Stimulated activated CD8-positive, alpha-beta memory T cell treated with anti-CD3 and anti-CD28 coated beads, Interleukin-7, amount 100 ng/mL, for 1 hour (primary cell): ENCODE results near the gene SECTM1.

Experiments used
- DNase-seq, 2 donors: peaks; one replicate each; pipeline ENCODE4 v3.0.0-alpha.2; 2020; ENCODE audit warnings: low read depth in 2 of 2

SECTM1 gene

DNA sequence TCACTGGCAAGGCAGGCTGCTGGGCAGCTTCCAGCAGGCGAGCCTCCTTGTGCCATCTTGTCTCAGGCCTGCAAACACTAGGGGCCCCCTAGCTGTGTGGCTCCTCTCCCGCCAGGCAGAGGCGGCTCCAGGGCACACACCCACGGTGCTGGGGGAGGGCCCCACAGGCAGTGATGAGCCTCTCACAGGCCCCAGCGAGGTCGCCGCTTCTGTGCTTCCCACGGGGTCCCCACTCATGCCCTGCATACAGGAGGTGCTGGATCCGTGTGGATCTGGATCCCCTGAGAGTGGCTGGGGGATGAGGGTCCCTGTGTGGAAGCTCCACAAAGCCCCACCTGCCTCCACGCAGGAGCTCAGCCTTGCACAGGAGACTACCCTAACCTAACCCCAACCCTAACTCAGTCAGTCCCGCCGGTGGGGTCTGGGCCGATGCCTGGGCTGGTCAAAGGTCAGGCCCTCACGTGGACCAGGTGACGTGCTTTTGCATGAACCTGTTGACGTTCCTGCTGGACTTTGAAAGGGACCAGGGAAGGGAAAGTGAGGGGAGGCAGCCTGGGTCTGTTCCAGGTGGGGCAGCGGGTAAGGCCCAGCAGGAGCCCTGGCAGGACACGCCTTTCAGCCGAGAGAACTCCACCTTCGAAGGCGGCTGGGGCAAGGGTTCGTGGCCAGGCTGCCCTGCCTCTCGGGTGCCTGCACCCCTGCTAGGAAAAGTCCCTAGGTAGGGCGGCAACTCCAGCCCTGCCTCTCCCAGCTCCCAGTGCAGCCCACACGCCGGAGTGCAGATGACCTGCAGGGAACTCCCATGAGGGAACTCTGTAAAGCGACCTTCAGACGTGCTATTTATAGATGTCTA is 5.2 kb downstream of the SECTM1 start:
- DNase-seq, result no peak

DNA sequence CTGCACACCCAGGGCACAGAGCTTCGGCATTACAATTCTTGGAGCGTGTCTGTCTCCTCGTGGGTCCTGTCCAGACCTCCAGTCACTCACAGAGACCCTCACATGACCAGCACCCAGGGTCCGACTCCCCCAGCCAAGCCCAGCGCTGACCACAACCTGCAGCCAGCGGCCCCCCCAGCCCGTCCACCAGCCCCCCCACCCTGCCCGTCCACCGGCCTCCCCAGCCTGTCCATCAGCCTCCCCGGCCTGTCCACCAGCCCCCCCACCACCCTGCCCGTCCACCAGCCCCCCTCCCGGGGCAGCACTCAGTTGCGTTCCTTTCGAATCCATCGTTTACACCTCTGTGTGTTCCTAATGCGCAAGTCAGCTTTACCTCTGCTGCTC is 5.8 kb downstream of the SECTM1 start:
- no peak for DNase-seq

DNA sequence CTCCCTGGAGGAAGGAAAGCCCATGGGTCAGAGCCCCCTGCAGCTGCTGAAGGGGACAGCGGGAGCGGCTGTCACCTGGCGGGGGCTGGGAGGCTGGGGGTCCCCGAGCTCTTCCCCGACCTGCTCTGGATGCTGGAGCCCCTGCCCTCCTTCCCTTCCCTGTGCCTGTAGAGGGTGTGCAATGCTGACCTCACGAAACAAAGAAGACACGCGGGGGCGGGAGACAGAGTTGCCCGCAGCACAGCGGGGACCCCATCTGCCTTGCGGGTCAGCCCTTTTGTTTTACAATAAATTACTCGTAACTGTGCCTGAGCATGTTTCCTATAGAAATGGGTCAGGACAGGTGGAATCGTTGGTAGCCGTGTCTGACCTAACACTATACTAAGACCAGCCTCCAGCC is 6.3 kb downstream of the SECTM1 start:
- DNase-seq, result no peak

DNA sequence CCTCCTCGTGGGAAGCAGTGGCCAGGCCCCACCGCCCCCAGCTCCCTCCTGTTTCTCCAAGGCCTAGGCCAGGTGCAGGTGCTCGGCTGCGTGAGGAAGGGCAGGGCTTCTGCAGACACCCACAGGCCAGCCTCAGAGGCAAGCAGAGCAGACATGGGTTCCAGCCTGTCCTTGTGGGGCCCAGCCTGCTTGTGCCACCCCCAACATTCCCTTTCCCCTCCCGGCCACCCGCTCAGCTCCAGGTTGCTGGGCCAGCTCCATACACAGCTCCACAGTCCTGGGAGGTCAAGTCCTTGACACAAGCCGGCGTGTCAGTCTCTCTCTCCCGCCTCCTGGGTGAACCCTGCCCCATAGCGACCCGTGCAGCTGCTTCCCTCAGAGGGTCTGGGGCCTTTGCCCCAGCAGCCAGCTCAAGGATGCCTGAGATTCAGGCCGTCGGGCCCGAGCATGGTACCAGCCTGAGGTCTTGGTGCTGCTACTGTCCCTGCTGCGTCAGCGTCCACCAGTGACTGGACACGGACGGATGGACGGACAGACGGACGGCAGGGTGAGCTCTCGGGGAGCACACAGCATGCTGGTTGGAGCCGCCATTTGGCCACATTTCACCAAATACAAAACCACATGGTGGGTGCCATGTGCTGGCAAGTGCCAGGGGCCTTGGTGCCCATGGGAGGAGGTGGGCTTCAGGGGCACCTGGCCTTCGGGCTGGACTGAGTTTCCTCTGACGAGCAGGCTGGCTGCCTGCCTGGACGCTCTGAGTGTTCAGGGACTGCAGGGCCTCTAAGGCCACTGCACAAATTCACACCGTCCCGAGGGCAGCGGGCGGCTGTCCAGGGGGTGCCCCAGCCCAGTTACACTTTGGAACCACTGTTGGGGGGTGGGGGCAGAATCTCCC is 8.0 kb downstream of the SECTM1 start:
- DNase-seq, result no peak

DNA sequence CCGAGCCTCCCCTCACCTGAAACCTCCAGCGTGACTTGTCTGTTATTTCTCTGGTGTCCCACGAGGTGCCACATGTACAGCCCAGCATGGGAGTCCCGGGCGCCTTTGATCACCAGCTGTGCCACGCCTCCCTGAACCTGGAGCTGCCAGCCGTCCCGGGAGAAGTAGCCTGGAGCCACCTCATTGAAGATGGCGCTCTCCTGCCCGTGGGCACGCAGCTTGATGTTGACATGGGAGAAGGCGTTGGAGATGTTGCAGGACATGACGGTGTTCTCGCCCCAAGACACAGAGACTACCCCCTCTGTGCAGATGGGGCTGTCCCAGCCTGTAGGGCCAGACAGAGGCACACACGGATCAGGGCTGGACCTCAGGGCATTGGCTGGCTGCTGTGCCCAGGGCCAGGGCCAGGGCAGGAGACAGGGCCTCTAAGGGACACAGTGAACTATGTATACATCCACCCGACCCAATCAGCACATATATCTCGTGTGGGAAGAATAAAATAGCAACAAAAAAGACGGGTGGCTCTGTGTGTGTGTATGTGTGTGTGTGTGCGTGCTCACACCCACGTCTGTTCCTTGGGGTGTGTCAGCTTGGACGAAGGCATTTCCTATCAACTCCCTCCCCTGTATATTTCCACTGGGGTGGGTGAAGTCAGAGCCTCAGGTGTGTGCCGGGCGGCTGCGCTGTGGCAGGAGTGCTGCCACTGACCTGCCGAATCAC is 8.8 kb downstream of the SECTM1 start:
- DNase-seq, result no peak

DNA sequence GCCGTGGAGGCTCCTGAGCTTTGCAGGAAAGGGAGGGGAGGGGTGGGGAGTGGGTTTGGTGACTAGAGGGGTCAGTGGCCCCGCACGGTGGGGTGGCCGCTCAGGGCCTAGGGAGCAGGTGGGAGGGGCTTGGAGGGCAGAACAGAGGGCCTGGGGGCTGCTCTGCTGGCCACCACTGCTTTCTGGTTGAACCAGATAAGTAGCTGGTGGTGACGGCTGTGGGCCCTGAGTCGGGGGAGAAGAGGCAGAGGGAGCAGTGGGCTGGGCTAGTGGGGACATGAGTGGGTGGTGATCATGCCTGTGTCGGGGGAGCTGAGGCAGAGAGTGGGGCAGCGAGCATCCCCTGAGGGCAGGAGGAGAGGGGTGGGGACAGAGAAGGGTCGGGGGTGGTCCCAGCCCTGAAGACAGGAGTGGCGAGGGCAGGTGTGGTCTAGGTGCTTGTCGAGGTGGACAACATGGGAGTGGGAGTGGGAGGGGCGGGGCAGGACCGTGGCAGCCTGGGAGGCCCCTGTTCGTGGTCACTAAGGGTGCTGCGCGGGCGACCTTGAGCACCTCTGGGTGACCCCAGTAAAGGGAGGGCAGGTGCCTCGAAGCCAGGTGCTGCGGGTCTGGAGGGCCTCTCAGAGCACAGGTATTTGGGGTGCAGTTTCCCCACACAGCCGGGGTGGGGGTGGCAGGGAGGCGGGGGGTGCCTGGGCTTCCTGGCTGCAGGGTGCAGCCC is 9.9 kb downstream of the SECTM1 start:
- no peak for DNase-seq

DNA sequence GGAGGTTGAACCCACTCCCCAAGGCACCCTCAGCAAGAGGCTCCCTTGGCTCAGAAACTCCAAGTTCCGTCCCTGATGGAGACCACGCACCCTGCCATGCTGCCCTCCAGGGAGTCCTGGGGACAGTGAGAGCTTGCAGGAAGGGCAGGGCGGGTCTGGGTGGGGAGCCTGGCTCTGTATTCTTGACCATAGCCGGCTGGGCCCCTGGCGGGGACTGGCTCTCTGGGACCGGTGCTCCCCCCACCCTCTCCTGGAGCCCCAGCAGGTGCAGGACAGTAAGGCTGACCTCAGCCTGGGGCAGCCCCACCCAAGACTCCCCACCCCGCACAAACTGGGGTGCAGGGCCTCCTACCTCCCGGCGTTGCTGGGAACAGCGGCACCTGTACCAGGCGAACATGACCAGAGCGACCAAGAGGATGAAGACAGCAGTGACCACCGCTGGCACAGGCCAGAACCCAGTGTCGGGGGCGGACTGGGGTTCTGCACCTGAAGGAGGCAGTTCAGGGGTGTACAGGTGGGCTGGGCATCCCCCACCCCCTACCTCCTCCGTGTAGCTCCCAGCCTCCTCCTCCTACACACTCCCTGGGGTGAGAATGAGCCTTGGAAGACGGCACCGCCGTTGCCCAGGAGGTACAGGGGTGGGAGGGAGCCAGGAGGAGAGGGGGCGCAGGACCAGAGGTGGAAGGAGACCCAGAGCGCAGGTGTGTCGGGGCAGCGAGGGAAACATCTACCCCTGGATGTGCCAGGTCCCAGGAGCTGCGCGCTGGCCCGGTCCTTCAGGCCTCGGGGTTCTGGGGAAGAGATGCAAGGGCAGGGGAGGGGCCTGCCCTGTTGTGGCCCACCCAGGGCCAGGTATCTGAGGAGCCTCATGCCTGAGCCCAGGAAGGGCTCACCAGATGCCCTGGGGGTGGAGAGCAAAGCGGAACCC is 10.8 kb downstream of the SECTM1 start:
- no peak for DNase-seq

DNA sequence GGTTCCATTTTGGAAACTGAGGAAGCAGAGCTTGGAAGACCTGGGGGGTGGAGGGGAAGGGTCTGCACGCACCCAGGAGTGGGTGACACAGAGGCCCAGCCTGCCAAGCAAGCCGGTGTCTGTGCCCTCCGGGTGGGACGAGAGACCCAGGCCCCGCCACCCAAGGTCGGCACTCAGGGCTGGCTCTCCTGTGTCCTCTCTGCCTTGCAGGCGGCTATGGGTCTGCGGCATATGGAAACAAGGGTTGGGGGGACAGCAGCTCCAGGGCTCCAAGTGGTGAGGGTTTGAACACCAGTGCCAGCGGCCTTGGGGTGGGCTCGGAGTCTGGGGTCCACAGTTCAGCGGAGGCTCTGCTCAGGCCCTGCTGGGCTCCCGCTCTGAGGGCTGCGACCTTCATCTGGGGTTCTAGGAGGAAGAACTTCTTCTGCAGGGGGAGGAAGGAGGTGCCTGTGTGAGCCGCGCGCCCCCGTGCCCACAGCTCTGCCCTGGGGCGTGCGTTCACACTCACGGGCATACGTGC is 11.6 kb downstream of the SECTM1 start:
- DNase-seq, result no peak

DNA sequence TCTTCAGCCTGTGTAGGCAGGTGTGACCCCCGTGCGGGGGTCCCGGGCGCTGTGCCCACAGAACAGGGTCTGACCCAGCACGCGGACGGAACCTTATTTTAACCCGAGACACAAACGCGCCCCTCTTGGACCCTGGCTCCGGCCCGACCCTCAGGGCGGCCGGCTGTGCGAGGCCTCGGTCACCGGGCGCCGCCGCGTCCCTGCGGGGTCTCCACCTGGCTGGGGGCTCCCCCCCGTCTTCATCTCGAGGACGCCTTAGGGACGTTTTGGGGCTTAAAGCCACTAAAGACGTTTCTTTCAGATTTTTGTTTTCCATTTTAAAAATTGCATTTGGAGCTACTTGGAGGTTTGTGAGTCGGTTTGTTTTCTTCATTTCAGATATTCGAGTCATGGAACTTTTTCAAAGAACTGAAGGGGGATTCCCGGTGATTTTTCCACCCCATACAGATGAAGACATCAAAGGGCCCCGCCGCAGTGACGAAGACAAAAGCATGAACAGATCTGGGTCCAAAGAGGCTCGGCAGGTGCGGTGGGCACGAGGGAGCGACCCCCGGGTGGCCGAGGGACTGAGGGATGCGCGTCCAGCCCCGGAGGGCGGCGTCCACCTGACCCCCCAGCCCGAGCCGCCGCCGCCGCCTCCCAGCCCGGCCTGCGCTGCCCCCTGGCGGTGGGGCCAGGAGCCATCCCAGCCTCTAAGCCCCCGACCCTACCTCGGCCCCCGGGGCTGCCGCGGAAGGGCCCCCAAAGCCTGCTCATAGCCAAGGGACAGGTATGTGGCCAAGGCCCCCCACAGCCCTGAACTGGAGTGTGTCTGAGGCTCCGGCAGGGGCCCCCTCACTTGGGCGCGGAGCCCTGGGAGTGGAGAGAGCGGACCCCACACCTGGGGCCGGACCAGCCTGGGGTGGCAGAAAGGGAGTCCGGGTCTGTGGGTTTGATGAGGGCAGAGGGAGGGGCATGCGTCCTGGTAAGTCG is 12.3 kb downstream of the SECTM1 start:
- peak; percentile 45 to 62 for DNase-seq

DNA sequence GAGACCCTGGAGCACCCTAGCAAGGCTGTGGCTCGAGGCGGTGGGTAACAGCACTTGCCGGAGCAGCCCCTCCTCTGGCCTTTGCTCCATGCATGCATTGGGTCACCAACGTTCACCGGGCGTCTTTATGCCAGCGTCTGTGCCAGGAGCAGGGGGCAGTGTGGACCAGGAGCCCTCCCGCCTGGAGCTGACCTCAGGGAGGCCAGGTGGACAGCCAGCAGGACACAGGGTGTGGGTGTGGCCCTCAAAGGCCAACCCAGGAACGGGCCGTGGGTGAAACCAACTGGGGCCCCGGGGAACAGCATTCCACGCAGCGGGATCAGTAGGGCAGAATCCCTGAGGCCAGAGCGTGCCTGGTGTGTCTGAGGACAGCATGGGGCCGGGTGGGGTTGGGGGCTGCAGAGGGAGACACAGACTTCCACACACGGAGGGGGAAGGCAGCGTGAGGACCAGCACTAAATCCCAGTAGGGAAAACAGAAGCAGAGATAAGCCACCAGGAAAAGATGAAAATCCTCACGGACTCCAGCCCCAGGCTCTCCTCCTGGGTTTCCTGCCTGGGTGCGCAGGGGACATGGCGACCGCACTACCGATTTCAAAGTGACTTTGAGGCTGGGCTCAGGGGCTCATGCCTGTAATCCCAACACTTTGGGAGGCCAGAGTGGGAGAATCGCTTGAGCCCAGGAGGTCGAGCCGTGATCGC is 13.3 kb downstream of the SECTM1 start:
- no peak for DNase-seq

DNA sequence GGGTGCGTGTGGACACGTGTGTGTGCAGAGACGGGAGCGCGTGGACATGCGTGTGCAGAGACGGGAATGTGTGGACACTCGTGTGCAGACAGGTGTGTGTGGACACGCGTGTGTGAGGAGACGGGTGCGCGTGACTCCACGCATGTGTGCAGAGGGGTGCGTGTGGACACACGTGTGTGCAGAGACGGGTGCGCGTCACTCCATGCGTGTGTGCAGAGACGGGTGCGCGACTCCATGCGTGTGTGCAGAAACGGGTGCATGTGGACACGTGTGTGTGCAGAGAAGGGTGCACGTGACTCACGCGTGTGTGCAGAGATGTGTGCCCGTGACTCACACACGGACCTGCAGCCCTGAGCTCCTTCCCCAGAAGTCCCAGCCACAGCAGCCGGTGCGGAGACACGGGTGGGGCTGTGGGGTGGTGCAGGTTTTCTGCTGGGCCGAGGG is 13.9 kb downstream of the SECTM1 start:
- no peak for DNase-seq

DNA sequence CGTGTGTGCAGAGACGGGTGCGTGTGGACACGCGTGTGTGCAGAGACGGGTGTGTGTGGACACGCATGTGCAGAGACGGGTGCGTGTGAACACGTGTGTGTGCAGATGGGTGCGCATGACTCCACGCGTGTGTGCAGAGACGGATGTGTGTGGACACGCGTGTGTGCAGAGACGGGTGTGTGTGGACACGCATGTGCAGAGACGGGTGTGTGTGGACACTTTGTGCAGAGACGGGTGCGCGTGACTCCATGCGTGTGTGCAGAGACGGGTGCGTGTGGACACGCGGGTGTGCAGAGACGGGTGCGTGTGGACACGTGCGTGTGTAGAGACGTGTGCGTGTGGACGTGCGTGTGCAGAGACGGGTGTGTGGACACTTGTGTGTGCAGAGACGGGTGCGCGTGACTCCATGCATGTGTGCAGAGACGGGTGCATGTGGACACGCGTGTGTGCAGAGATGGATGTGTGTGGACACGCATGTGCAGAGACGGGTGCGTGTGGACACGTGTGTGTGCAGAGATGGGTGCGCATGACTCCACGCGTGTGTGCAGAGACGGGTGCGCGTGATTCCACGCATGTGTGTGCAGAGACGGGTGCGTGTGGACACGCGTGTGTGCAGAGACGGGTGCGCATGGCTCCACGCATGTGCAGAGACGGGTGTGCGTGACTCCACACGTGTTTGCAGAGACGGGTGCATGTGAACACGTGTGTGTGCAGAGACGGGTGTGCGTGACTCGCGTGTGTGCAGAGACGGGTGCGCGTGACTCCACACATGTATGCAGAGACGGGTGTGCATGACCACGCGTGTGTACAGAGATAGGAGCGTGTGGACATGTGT is 14.6 kb downstream of the SECTM1 start:
- DNase-seq, result no peak

DNA sequence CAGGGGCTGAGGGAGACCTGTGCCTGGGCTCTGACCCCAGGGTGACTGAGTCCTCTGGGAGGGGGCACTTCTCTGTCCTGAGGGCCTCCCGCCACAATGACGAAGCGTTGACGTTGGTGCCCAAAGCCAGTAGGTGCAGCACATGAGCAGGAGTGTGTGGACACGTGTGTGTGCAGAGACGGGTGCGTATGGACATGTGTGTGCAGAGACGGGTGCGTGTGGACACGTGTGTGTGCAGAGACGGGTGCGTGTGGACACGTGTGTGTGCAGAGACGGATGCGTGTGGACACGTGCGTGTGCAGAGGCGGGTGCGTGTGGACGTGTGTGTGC is 15.4 kb downstream of the SECTM1 start:
- no peak for DNase-seq

DNA sequence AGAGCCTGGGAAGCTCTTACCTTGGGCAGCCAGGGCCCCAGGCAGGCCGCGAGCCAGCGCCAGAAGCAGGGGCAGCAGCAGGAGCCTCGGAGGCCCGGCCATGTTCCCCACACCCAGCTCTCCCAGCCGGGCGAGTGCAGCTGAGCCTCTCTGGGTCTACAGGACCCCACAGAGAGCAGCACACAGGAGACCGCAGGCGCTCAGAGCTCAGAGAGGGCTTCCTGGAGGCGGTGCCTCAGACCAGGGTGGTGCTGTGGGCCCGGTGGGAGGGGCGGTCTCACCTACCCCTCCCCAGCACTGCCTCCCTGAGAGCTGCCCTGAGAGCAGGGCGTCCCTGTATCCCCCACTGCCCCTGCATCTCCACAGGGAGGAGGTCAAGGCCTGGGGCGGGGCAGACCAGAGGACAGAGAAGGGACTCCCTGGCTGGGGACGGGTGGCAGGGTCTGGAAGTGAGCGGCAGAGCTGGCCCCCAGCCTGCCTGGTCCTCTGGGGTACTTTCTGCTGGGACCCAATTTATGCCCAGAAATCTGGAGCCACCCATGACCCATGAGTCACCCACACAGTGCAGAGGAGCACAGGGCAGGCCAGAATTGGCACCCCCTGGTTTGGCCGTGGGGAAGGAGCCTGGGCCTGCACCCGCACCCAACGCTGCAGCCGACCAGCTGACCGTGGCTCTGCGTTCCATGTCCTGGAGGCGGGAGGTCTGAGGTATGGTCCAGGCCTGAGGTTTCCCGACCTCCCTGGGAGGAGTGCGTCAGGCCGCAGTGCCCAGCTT is 16.0 kb downstream of the SECTM1 start, which contains the start of gene CD7:
TSS of gene CD7 (minus strand) at position 215 of the 775 bp plus-strand sequence. CDS start at position 102, 113 bp downstream.
- DNase-seq, result peak in 1 of 2 donors; percentile 51

DNA sequence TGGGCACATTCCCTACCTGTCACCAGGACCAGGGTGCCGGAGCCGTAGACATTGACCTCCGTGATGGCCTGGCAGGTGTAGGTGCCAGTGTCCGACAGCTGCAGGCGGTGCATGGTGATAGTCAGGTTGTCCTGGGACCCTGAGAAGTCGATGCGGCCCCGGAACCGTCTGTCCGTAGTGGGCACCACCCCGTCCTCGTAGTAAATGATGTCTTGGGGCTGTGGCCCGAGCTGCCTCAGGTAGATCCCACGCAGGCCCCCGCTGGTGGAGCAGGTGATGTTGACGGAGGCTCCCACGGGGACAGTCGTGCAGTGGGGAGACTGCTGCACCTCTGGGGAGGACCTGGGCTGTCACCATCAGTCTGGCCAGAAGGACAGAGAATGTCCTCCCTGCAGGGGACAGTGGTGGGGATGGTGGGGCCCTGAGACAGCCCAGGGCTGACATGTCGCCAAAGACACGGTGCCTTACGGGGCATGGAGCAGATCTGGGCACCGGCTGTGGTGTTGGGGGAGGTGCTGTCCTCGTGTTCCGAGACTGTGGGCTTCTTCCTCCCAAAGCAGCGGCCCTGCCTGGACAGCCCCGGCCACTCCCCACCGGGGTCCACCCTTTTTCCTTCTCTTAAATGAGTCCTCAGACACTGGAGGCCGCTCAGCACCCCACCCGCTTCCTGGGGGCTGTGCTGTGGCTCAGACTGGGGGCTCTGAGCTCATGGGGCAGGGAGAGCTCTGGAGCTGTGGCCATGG is 16.7 kb downstream of the SECTM1 start:
- DNase-seq, result no peak
